T-helper 1 cell treated with Interleukin-12 subunit alpha and Interleukin-12 subunit beta and Interleukin-4 antibody, amounts not matched to agents 30 μg/mL and 1 μg/mL, for 36 hours (primary cell): Measurements from ENCODE around the gene DEFB108B.
"Not testable (repeated sequence)": the region's sequence is repeated elsewhere in the genome, so short reads cannot be mapped to it uniquely, and the experiment has no call there.

ENCODE experiments used
- H3K27ac Mint-ChIP-seq: one replicate; pipeline ENCODE4 v1.8.0; 2021; ENCODE audit warnings: mild to moderate bottlenecking, mixed read lengths
- H3K27me3 Mint-ChIP-seq: one replicate; pipeline ENCODE4 v1.8.0; 2021; ENCODE audit warnings: low read depth, mixed read lengths
- H3K36me3 Mint-ChIP-seq: one replicate; pipeline ENCODE4 v1.8.0; 2021; ENCODE audit warnings: low read depth, mixed read lengths
- H3K4me1 Mint-ChIP-seq: one replicate; pipeline ENCODE4 v1.8.0; 2021; ENCODE audit warnings: low read depth, mixed read lengths
- H3K4me3 Mint-ChIP-seq: one replicate; pipeline ENCODE4 v1.8.0; 2021; ENCODE audit warnings: mild to moderate bottlenecking, moderate library complexity, mixed read lengths
- H3K9me3 Mint-ChIP-seq: one replicate; pipeline ENCODE4 v1.8.0; 2021; ENCODE audit warnings: mixed read lengths

DEFB108B gene

GRCh38 chr11:71801026-71801425 lies 32.0 kb upstream of the DEFB108B start:
- H3K36me3 Mint-ChIP-seq, H3K9me3 Mint-ChIP-seq, H3K4me3 Mint-ChIP-seq, H3K27ac Mint-ChIP-seq, H3K27me3 Mint-ChIP-seq, H3K4me1 Mint-ChIP-seq: not testable (repeated sequence)

- not testable (repeated sequence) for H3K4me3 Mint-ChIP-seq, H3K27me3 Mint-ChIP-seq, H3K27ac Mint-ChIP-seq, H3K36me3 Mint-ChIP-seq, H3K4me1 Mint-ChIP-seq, H3K9me3 Mint-ChIP-seq
Measured at GRCh38 chr11:71802874-71803273, 30.1 kb upstream of the DEFB108B start.

DNA sequence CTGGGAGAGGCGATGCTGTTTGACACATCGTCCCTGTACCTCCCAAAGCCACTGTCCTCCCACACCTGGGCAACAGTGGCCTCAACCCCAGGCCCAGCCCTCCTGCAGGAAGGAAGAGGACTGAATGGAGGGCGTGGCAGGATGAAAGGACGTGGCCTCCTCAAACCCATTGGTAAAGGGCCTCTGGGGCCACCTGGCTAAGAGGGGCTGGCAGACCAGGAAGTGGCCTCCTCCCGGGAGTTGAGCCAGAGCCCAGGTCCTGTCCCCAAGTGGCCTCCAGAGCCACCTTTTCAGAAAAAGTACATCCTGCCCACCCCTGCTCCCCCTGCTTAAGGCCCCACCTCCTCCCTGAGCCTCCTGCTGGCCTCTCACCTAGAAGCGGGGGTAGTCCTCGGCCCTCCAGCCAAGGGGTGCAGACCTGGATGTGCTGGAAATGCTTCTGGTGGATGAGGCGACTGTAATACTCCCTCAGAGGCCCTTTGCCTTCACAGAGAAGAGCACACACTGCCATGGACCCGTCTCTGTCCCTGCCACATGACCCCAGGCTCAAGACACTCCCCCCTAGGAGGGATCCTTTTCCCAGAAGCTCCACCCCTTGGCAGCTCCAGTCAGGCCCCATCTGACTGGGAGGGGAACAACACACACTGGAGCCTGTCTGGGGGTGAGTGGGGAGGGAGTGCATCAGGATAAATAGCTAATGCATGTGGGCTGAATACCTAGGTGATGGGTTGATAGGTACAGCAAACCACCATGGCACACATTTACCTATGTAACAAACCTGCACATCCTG lies 28.6 kb upstream of the DEFB108B start:
- H3K9me3 Mint-ChIP-seq, H3K4me1 Mint-ChIP-seq, H3K36me3 Mint-ChIP-seq, H3K27ac Mint-ChIP-seq, H3K4me3 Mint-ChIP-seq, H3K27me3 Mint-ChIP-seq: not testable (repeated sequence)

GRCh38 chr11:71812529-71812928 lies 20.5 kb upstream of the DEFB108B start:
- H3K4me1 Mint-ChIP-seq, H3K36me3 Mint-ChIP-seq, H3K27ac Mint-ChIP-seq, H3K9me3 Mint-ChIP-seq, H3K27me3 Mint-ChIP-seq: not testable (repeated sequence)
- H3K4me3 Mint-ChIP-seq: peak overlapping the region; percentile 77

DNA sequence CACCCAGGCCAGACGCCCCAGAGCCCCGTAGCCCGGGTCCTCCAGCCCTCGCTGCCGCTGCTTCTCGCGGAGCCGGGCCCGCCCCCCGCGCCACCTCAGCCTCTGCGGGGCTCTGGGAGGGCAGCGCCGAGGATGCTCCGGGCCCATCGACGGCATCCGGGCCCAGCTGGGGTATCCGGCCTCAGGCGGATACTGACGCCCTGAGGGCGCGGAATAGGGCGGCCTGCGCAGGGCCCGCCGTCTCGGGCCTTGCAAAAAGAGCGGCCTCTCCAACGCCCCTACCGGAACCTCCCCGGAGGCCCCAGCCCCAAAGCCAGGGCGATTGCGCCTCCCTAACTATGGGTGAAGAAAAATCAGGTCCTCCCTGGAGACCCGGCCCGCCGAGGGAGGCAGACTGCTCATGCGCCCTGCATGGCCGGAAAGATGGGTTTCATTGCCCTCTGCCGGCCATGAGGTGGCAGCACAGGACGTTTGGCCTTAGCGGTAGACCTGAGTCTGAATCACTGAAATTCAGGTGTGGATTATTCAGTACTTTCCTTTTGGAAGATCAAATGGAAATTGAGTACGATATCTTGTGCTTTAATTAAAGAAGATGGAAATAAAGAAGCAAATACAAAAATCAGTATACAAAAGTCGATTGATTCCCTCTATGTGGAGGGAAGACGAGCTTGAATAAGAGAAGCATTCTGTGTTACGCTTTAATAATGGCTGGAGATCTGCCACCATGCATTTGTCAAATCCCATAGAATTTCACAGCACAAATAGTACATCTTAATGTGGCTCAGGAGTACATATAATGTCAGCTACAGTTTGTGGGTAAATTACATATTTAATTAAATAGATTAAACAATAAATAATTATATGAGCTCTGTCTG lies 19.3 kb upstream of the DEFB108B start:
- H3K4me1 Mint-ChIP-seq, H3K27me3 Mint-ChIP-seq, H3K9me3 Mint-ChIP-seq, H3K36me3 Mint-ChIP-seq: not testable (repeated sequence)
- H3K27ac Mint-ChIP-seq: peak overlapping the region; percentile 80
- peak overlapping the region; percentile 76 for H3K4me3 Mint-ChIP-seq

GRCh38 chr11:71821539-71821938 lies 11.5 kb upstream of the DEFB108B start:
- not testable (repeated sequence) for H3K27ac Mint-ChIP-seq, H3K9me3 Mint-ChIP-seq, H3K4me3 Mint-ChIP-seq, H3K27me3 Mint-ChIP-seq, H3K36me3 Mint-ChIP-seq, H3K4me1 Mint-ChIP-seq

DNA sequence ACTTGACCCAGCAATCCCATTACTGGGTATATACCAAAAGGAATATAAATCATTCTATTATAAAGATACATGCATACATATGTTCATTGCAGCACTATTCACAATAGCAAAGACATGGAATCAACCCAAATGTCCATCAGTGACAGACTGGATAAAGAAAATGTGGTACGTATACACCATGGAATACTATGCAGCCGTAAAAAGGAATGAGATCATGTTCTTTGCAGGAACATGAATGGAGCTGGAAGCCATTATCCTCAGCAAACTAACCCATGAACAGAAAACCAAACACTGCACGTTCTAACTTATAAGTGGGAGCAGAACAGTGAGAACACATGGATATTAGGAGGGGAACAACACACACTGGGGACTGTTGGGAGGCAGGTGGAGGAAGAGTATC lies 3.8 kb upstream of the DEFB108B start:
- H3K27ac Mint-ChIP-seq, H3K27me3 Mint-ChIP-seq, H3K36me3 Mint-ChIP-seq, H3K4me3 Mint-ChIP-seq, H3K4me1 Mint-ChIP-seq, H3K9me3 Mint-ChIP-seq: not testable (repeated sequence)

DNA sequence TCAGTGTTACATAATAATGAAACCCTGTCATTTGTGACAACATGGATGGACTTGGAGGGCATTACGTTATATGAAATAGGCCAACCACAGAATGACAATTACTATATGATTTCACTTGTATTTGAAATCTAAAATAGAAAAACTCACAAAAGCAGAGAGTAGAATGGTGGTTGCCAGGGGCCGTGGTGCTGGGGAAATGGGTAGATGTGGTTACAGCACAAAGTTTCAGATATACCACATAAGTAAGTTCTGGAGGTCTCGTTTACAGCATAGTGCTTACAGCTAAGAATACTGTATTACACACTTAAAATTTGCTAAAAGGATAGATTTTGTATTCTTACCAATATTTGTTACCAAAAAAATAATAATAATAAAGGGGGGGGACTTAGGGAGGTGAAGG lies 3.3 kb upstream of the DEFB108B start:
- not testable (repeated sequence) for H3K4me3 Mint-ChIP-seq, H3K36me3 Mint-ChIP-seq, H3K27ac Mint-ChIP-seq, H3K27me3 Mint-ChIP-seq, H3K9me3 Mint-ChIP-seq, H3K4me1 Mint-ChIP-seq

- H3K27me3 Mint-ChIP-seq: peaks cover 17% of the 10 kb centered on the region
- not testable (repeated sequence) for H3K27ac Mint-ChIP-seq, H3K9me3 Mint-ChIP-seq, H3K4me1 Mint-ChIP-seq, H3K4me3 Mint-ChIP-seq, H3K36me3 Mint-ChIP-seq
Measured at GRCh38 chr11:71842720-71843119, 9.7 kb downstream of the DEFB108B start.

- H3K4me3 Mint-ChIP-seq, H3K9me3 Mint-ChIP-seq, H3K4me1 Mint-ChIP-seq, H3K36me3 Mint-ChIP-seq, H3K27ac Mint-ChIP-seq: not testable (repeated sequence)
- peaks cover 24% of the 10 kb centered on the region for H3K27me3 Mint-ChIP-seq
Measured at GRCh38 chr11:71843355-71843754, 10.4 kb downstream of the DEFB108B start.

- Mint-ChIP-seq H3K36me3 (no peaks in the 10 kb centered on the region), H3K4me1 (no peaks in the 10 kb centered on the region), H3K9me3 (no peaks in the 10 kb centered on the region), H3K4me3 (no peak overlapping the region), H3K27me3 (peaks cover 23% of the 10 kb centered on the region), H3K27ac (no peak overlapping the region)
Measured at GRCh38 chr11:71843858-71844257, 10.9 kb downstream of the DEFB108B start.

GRCh38 chr11:71853895-71854294 lies 20.9 kb downstream of the DEFB108B start:
- H3K9me3 Mint-ChIP-seq: peaks cover 13% of the 10 kb centered on the region
- H3K27me3 Mint-ChIP-seq, H3K36me3 Mint-ChIP-seq, H3K27ac Mint-ChIP-seq, H3K4me3 Mint-ChIP-seq, H3K4me1 Mint-ChIP-seq: not testable (repeated sequence)

DNA sequence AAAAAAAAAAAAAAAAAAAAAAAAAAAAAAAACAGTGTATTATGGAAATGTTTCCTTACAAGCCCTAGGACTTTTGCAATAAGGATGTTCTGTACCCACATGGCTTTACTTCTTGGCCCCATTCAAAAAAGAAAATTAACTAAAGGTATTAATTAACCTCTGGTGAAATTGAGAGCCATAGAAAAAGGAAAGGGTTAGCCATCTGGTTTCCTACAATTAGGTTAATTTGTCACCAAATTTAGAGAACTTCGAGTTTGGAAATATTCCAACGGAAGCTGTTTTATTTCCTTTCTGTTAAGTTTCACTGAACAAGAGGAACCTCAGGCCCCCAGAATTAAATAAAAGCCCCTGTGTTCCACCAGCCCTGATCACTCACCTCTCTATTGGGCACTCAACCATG lies 22.9 kb downstream of the DEFB108B start:
- not testable (repeated sequence) for H3K4me3 Mint-ChIP-seq, H3K27me3 Mint-ChIP-seq, H3K4me1 Mint-ChIP-seq, H3K27ac Mint-ChIP-seq, H3K36me3 Mint-ChIP-seq, H3K9me3 Mint-ChIP-seq

- not testable (repeated sequence) for H3K9me3 Mint-ChIP-seq, H3K4me1 Mint-ChIP-seq, H3K27me3 Mint-ChIP-seq, H3K27ac Mint-ChIP-seq, H3K36me3 Mint-ChIP-seq, H3K4me3 Mint-ChIP-seq
Measured at GRCh38 chr11:71860835-71861234, 27.8 kb downstream of the DEFB108B start.

DNA sequence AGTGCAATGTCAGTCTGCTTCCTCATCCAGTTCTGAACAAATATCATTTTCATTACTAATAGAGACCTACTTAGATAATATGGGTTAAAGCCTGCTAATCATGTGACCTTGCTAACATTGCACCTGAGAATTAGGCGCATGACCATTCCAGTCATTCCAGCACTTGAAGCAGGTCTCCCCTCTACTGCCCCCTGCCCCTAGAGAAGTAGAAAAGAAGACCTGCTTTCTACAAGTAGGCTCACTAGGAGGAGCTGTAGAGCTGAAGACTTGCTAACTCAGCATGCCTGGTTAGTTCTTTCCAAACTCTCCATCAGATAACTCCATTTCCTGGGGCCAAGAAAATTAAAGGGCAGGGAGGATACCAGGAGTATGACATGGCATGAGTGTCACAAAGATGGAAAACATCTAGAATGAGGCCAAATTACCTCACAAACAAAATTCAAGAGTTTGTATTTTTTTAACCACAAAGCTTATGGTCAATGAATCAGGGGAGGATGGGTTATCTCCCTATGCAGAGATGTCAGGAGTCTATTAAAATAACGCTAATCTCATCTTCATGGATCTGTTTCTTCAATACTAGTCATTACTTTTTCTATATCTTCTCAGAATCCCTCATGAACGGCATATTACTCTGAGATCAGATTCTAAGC lies 31.1 kb downstream of the DEFB108B start:
- not testable (repeated sequence) for H3K9me3 Mint-ChIP-seq, H3K4me3 Mint-ChIP-seq, H3K27me3 Mint-ChIP-seq, H3K4me1 Mint-ChIP-seq, H3K27ac Mint-ChIP-seq, H3K36me3 Mint-ChIP-seq
